Glutamatergic neuron (in vitro differentiated cells): Measurements from ENCODE around the gene MMP24OS. TPM values are rescaled to one million over a fixed set of nuclear protein-coding genes. Genes with fewer than 3 reads are reported as not detected.
A peak's percentile ranks its signal among the peaks of the same experiment; 100 is the strongest.
"Not testable (repeated sequence)": the region's sequence is repeated elsewhere in the genome, so short reads cannot be mapped to it uniquely, and the experiment has no call there.

Source experiments
- DNase-seq: peaks from one replicate; pipeline ENCODE4 v3.0.0; 2022
- H3K27ac Mint-ChIP-seq: one replicate; pipeline ENCODE4 v1.8.0; 2020; ENCODE audit warnings: mild to moderate bottlenecking, mixed read lengths, inconsistent platforms; ENCODE audit not compliant: unreplicated experiment
- H3K27me3 Mint-ChIP-seq: one replicate; pipeline ENCODE4 v1.8.0; 2020; ENCODE audit warnings: mild to moderate bottlenecking, moderate library complexity, mixed read lengths, inconsistent platforms; ENCODE audit not compliant: unreplicated experiment
- H3K36me3 Mint-ChIP-seq: one replicate; pipeline ENCODE4 v1.8.0; 2020; ENCODE audit warnings: mild to moderate bottlenecking, mixed read lengths, inconsistent platforms; ENCODE audit not compliant: unreplicated experiment
- H3K4me1 Mint-ChIP-seq: one replicate; pipeline ENCODE4 v1.8.0; 2020; ENCODE audit warnings: mild to moderate bottlenecking, low read depth, mixed read lengths, inconsistent platforms; ENCODE audit not compliant: unreplicated experiment
- H3K4me3 Mint-ChIP-seq: one replicate; pipeline ENCODE4 v1.8.0; 2020; ENCODE audit warnings: mild to moderate bottlenecking, mixed read lengths, inconsistent platforms; ENCODE audit not compliant: unreplicated experiment
- H3K9me3 Mint-ChIP-seq: one replicate; pipeline ENCODE4 v1.8.0; 2020; ENCODE audit warnings: mild to moderate bottlenecking, moderate library complexity, mixed read lengths, inconsistent platforms; ENCODE audit not compliant: unreplicated experiment
- CTCF ChIP-seq: fragments of 200-600 bp; sonication (generic); IDR thresholded peaks from one replicate; pipeline ENCODE4 v1.5.0; 2021; ENCODE audit not compliant: partially characterized antibody, unreplicated experiment
- total RNA-seq: library from RNA; stranded (reverse); fragmentation: NEBNext Ultra II Directional; extraction: Animal tissue kit (Norgen Biotek cat#: 25700); gene quantifications from one replicate; pipeline ENCODE4 v1.2.1, GENCODE V29; 2021; ENCODE audit not compliant: unreplicated experiment

Gene MMP24OS
- total RNA-seq, 1 donor from 2014 or later = 99.0 TPM

- no peak for TF ChIP-seq CTCF
- H3K9me3 Mint-ChIP-seq = no peaks in the 10 kb centered on the region
- H3K36me3 Mint-ChIP-seq = no peaks in the 10 kb centered on the region
- DNase-seq = no peak
- no peak overlapping the region for H3K4me3 Mint-ChIP-seq
- peaks cover 21% of the 10 kb centered on the region for H3K4me1 Mint-ChIP-seq
- H3K27me3 Mint-ChIP-seq = peaks cover 2% of the 10 kb centered on the region
- no peak overlapping the region for H3K27ac Mint-ChIP-seq
Measured at GRCh38 chr20:35317416-35318210, 39.7 kb upstream of the MMP24OS start.

GRCh38 chr20:35316086-35316485 lies 38.2 kb upstream of the MMP24OS start:
- no peak overlapping the region for H3K27ac Mint-ChIP-seq
- no peak for DNase-seq
- H3K36me3 Mint-ChIP-seq = no peaks in the 10 kb centered on the region

GRCh38 chr20:35315632-35316020 lies 37.7 kb upstream of the MMP24OS start:
- not testable (repeated sequence) for H3K9me3 Mint-ChIP-seq, H3K4me3 Mint-ChIP-seq, H3K27ac Mint-ChIP-seq, H3K36me3 Mint-ChIP-seq, DNase-seq, H3K27me3 Mint-ChIP-seq
- H3K4me1 Mint-ChIP-seq = peaks cover 21% of the 10 kb centered on the region

More at GRCh38 chr20:35316086-35316485, 38.2 kb upstream of the MMP24OS start:
- no peak for TF ChIP-seq CTCF
- Mint-ChIP-seq H3K9me3 (peaks cover under 1% of the 10 kb centered on the region), H3K27me3 (peaks cover 2% of the 10 kb centered on the region), H3K4me3 (no peak overlapping the region), H3K4me1 (peaks cover 21% of the 10 kb centered on the region)

GRCh38 chr20:35314816-35315631 lies 37.1 kb upstream of the MMP24OS start:
- Mint-ChIP-seq H3K4me3 (no peak overlapping the region), H3K36me3 (no peaks in the 10 kb centered on the region), H3K4me1 (peaks cover 17% of the 10 kb centered on the region), H3K27me3 (peaks cover 2% of the 10 kb centered on the region), H3K27ac (peak overlapping the region; percentile 39), H3K9me3 (peaks cover 2% of the 10 kb centered on the region)
- TF ChIP-seq CTCF = no peak
- no peak for DNase-seq

GRCh38 chr20:35312318-35312717 lies 34.4 kb upstream of the MMP24OS start:
- Mint-ChIP-seq H3K36me3 (no peaks in the 10 kb centered on the region), H3K4me1 (no peaks in the 10 kb centered on the region), H3K4me3 (no peak overlapping the region), H3K27me3 (peaks cover 2% of the 10 kb centered on the region), H3K27ac (no peak overlapping the region), H3K9me3 (peaks cover 2% of the 10 kb centered on the region)
- TF ChIP-seq CTCF = no peak
- no peak for DNase-seq
